Measurements from ENCODE around the gene CHCHD3.

CHCHD3 gene

DNA sequence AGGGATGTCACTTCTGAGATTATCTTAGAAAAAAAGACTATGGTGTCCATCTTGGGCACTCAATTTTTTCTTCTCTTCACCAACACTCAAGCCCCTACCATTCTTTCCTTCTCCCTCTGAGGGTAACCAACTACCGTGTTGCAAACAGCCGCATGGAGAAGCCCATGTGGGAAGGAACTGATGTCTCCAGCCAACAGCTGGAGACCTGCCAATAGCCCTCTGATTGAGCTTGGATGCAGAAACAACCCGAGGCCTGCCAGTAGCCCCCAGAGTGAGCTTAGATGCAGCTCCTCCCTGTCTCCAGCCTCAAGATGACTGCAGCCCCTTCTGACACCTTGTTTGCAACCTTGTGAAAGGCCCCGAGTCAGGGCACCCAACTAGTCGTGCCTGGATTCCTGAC lies 36.4 kb upstream of the CHCHD3 start:
- no peak for DNase-seq (ENCODE audit: low read depth)
- TF ChIP-seq, protein P1, sequence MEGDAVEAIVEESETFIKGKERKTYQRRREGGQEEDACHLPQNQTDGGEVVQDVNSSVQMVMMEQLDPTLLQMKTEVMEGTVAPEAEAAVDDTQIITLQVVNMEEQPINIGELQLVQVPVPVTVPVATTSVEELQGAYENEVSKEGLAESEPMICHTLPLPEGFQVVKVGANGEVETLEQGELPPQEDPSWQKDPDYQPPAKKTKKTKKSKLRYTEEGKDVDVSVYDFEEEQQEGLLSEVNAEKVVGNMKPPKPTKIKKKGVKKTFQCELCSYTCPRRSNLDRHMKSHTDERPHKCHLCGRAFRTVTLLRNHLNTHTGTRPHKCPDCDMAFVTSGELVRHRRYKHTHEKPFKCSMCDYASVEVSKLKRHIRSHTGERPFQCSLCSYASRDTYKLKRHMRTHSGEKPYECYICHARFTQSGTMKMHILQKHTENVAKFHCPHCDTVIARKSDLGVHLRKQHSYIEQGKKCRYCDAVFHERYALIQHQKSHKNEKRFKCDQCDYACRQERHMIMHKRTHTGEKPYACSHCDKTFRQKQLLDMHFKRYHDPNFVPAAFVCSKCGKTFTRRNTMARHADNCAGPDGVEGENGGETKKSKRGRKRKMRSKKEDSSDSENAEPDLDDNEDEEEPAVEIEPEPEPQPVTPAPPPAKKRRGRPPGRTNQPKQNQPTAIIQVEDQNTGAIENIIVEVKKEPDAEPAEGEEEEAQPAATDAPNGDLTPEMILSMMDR (conservative IDR thresholded peaks at IDR 0.05; ENCODE audit: low read depth, low read length): no peak
- no peak overlapping the region for H3K4me3 ChIP-seq (ENCODE audit: low read length)

DNA sequence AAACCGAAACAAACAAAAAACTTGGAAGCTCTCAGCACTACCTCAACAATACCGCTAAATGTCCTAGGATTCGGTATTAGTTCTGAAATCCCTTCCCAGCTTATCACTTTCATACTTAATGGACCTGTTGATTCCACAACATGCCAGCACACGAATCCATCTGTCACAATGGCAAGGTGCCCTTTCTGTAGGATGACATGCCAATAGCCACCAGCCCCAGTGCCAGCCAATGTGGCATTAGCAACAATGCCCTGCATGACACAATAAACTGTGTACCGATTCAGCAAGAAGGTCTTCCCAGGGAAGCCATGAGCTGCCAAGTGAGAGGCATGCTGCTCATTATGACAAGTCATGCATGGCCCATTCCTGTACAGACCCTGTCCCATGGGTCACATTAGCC lies 35.6 kb upstream of the CHCHD3 start:
- no peak for DNase-seq (ENCODE audit: low read depth)
- TF ChIP-seq, protein P1 (conservative IDR thresholded peaks at IDR 0.05; ENCODE audit: low read depth, low read length): no peak
- H3K4me3 ChIP-seq (ENCODE audit: low read length): no peak overlapping the region

DNA sequence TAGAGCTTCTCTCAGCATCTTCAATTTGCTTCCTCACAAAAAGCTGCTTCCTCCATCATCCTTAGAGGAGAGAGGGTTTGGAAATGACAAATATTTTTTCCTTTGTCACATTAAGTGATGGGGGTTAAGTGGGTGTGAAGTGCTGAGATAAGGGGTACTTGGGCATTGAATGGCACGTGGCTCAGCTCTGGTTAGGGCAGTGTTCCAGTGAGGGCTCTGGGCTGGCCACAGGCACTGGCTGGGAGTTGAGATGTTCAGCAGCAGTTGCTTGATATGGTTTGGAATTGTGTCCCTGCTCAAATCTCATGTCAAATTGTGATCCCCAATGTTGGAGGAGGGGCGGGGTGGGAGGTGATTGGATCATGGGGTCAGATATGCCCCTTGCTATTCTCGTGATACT lies 33.7 kb upstream of the CHCHD3 start:
- DNase-seq (ENCODE audit: low read depth): no peak
- TF ChIP-seq, protein P1 (conservative IDR thresholded peaks at IDR 0.05; ENCODE audit: low read depth, low read length): no peak
- no peak overlapping the region for H3K4me3 ChIP-seq (ENCODE audit: low read length)

DNA sequence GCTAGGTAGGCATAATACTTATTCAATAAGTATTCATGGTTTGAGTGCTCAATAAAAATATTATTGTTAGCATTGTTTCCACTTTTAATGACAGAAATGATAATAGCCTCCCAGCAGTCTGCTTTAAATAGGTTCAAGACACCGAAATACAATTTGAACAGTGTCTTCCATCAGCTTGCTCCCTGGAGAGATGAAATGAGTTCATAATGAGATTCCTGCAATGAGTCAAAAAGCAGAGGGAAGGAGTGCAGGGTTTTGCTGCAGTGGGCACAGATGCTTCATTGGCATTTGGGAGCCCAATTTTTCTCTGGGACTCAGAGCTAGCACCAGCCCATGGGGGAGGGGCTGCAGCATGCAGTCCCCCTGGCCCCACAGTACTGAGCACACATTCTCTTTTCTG lies 32.6 kb upstream of the CHCHD3 start:
- DNase-seq (ENCODE audit: low read depth): no peak

DNA sequence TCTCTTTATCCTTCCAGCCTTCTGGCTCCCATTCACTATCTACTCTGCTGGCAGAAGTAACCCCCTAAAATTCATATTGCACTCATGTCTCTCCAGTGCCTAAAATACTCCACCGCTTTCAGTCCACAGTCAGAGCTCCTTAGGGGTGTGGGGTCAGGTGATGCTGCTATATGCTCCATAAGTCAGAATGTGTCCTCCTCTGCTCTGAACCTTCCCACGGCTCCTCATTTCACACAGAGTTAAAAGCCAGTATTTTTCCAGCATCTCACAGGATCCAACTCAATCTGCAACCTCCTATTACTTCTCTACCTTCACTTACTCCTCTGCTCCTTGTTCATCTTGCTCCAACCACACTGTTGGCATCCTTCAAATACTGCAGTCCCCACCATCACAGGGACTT lies 31.1 kb upstream of the CHCHD3 start:
- no peak for DNase-seq (ENCODE audit: low read depth)
- TF ChIP-seq, protein P1 (conservative IDR thresholded peaks at IDR 0.05; ENCODE audit: low read depth, low read length): no peak
- no peak overlapping the region for H3K4me3 ChIP-seq (ENCODE audit: low read length)

More for the DNA sequence above, 32.6 kb upstream of the CHCHD3 start:
- TF ChIP-seq, protein P1 (conservative IDR thresholded peaks at IDR 0.05; ENCODE audit: low read depth, low read length): no peak
- H3K4me3 ChIP-seq (ENCODE audit: low read length): no peak overlapping the region

DNA sequence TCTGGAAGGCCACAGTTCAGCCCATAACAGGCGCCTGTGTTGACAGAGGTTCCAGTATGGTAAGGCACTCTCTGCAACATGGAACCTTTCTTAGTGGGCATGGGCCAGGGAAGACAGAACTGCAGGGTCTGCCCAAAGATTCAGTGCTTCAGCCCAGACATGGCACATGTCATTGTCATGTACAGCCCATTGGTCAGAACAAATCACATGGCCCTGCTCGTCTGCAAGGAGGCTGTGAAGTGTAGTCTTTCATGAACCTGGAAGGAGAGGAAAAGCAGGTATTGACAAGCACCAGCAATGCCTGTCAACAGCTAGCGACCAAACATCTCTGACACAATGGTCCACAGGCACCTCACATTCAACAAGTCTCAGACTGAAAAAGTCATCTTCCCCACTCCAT lies 30.4 kb upstream of the CHCHD3 start:
- no peak for DNase-seq (ENCODE audit: low read depth)
- TF ChIP-seq, protein P1 (conservative IDR thresholded peaks at IDR 0.05; ENCODE audit: low read depth, low read length): no peak
- no peak overlapping the region for H3K4me3 ChIP-seq (ENCODE audit: low read length)

DNA sequence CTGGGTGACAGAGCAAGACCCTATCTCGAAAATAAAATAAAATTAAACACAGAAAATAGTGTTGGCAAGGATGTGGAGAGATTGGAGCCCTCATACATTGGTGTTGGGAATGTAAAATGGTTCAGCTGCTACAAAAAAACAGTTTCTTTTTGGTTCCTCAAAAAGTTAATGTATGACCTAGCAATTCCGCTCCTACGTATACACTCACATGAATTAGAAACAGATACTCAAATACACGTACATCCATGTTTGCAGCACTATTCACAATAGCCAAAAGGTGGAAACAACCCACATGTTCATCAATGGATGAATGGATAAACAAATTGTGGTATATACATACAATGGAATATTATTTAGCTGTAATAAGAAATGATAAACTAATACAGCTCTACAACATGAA lies 28.4 kb upstream of the CHCHD3 start:
- TF ChIP-seq, protein P1 (conservative IDR thresholded peaks at IDR 0.05; ENCODE audit: low read depth, low read length): no peak
- DNase-seq (ENCODE audit: low read depth): no peak
- no peak overlapping the region for H3K4me3 ChIP-seq (ENCODE audit: low read length)
